K562 (cell line): Measurements from ENCODE around the gene PRELID3B. TPM values are rescaled to one million over a fixed set of nuclear protein-coding genes. Genes with fewer than 3 reads are reported as not detected.

Source experiments
- ATF3 ChIP-seq, 2 experiments: fragments of 450-650 bp in 1 of 2; sonication (generic) in 1 of 2; formaldehyde crosslinking in 1 of 2; IDR thresholded peaks in 1 of 2; conservative IDR thresholded peaks in 1 of 2; 2 replicates each; pipeline versions ENCODE4 v1.6.1 to v1.8.1; 2016 to 2023; ENCODE audit warnings: mild to moderate bottlenecking in 2 of 2, moderate library complexity in 2 of 2, inconsistent platforms in 1 of 2, missing genetic modification reagents in 1 of 2
- CBFA2T3 ChIP-seq: fragments of 450-650 bp; IDR thresholded peaks from 2 replicates; pipeline ENCODE4 v1.6.1; 2017
- HES1 ChIP-seq: fragments of 450-650 bp; IDR thresholded peaks from 2 replicates; pipeline ENCODE4 v1.6.1; 2016; ENCODE audit warnings: low read depth, mild to moderate bottlenecking, moderate library complexity
- MTF1 ChIP-seq: fragments of 250-450 bp; sonication (Bioruptor Pico); IDR thresholded peaks from 2 replicates; pipeline ENCODE4 v1.9.0; 2021; ENCODE audit warnings: moderate library complexity, mild to moderate bottlenecking, inconsistent platforms, borderline replicate concordance
- SIX5 ChIP-seq, 2 experiments: IDR thresholded peaks; 2 replicates each; pipeline ENCODE4 v1.6.1; 2011; ENCODE audit warnings: low read length in 2 of 2, borderline replicate concordance in 1 of 2, low read depth in 1 of 2, mild to moderate bottlenecking in 1 of 2, moderate library complexity in 1 of 2; ENCODE audit not compliant: insufficient read depth in 1 of 2
- ZNF12 ChIP-seq: sonication (generic); formaldehyde crosslinking; IDR thresholded peaks from 2 replicates; pipeline ENCODE4 v1.4.0; 2020; ENCODE audit warnings: mild to moderate bottlenecking, missing genetic modification reagents
- ZNF584 ChIP-seq: fragments of 200-800 bp; sonication (Bioruptor generic); IDR thresholded peaks from 2 replicates; pipeline ENCODE4 v1.6.1; 2016; ENCODE audit warnings: low read depth, mild to moderate bottlenecking, missing genetic modification characterization, missing compliant biosample characterization
- polyA plus RNA-seq, 8 experiments: library from polyadenylated mRNA; depleted of rRNA in 4 of 8; stranded (reverse) in 5 of 8; unstranded in 3 of 8; fragments of >200 nt; fragmentation: Nextera tagmentation in 2 of 8; fragmentation: Illumina TruSeq in 1 of 8; extraction: Ambion mirVana in 2 of 8; extraction: Trizol in 1 of 8; gene quantifications; 2 replicates each; pipeline versions ENCODE4 v1.2.1 to v1.2.3, GENCODE V29; 2011 to 2014; ENCODE audit warnings: inconsistent platforms in 1 of 8, missing spikeins in 1 of 8
- total RNA-seq, 7 experiments: library from RNA; depleted of rRNA in 6 of 7; stranded (reverse); fragments of >200 nt in 6 of 7; fragmentation: Illumina TruSeq in 2 of 7; extraction: Trizol in 2 of 7; gene quantifications; 2 replicates each; pipeline versions ENCODE4 v1.2.1 to v1.2.3, GENCODE V29; 2011 to 2021; ENCODE audit warnings: low replicate concordance in 1 of 7
- TF ChIP-seq, protein P1 (sequence below): sonication (generic); formaldehyde crosslinking; IDR thresholded peaks from 2 replicates; pipeline ENCODE4 v1.8.1; 2023; ENCODE audit warnings: missing genetic modification reagents, mild to moderate bottlenecking, borderline replicate concordance

Gene PRELID3B
- total and polyA plus RNA-seq, 9 of the 15 experiments (the other 6 are each of a cell fraction or from before 2014, with no cell fraction given), result 77.0 to 186 (median 101) TPM

DNA sequence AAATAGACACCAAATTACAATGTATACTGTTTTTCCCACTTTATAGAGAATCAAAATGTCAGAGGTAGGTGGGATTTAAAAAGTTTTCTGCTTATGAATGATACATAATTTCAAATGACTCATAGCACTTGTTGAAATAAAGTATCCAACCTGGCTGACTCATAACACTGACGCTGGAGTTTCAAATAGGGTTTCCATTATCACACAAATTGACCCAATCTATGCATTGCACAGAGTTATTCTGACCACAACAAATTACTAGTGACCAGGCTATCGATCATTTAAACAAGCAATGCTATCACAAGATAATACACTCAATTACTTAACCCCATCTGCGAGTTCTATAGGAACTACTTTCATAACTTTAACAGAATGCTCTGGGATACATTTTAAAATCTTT is 31.9 kb upstream of the PRELID3B start (continued):
- TF ChIP-seq ZNF584 (CRISPR knock-in tag) (no peak), ZNF12 (CRISPR knock-in tag) (no peak), CBFA2T3 (peak; percentile 68), MTF1 (CRISPR knock-in tag) (no peak), ATF3 (IDR thresholded peaks at IDR 0.05) (peak; percentile 62), ATF3 (CRISPR knock-in tag; conservative IDR thresholded peaks at IDR 0.05) (no peak), HES1 (no peak), SIX5 (IDR thresholded peaks at IDR 0.05; ENCODE audit: borderline replicate concordance in 1 of 2, insufficient read depth in 1 of 2, low read depth in 1 of 2, low read length in 2 of 2) (no peak)
- TF ChIP-seq, protein P1, sequence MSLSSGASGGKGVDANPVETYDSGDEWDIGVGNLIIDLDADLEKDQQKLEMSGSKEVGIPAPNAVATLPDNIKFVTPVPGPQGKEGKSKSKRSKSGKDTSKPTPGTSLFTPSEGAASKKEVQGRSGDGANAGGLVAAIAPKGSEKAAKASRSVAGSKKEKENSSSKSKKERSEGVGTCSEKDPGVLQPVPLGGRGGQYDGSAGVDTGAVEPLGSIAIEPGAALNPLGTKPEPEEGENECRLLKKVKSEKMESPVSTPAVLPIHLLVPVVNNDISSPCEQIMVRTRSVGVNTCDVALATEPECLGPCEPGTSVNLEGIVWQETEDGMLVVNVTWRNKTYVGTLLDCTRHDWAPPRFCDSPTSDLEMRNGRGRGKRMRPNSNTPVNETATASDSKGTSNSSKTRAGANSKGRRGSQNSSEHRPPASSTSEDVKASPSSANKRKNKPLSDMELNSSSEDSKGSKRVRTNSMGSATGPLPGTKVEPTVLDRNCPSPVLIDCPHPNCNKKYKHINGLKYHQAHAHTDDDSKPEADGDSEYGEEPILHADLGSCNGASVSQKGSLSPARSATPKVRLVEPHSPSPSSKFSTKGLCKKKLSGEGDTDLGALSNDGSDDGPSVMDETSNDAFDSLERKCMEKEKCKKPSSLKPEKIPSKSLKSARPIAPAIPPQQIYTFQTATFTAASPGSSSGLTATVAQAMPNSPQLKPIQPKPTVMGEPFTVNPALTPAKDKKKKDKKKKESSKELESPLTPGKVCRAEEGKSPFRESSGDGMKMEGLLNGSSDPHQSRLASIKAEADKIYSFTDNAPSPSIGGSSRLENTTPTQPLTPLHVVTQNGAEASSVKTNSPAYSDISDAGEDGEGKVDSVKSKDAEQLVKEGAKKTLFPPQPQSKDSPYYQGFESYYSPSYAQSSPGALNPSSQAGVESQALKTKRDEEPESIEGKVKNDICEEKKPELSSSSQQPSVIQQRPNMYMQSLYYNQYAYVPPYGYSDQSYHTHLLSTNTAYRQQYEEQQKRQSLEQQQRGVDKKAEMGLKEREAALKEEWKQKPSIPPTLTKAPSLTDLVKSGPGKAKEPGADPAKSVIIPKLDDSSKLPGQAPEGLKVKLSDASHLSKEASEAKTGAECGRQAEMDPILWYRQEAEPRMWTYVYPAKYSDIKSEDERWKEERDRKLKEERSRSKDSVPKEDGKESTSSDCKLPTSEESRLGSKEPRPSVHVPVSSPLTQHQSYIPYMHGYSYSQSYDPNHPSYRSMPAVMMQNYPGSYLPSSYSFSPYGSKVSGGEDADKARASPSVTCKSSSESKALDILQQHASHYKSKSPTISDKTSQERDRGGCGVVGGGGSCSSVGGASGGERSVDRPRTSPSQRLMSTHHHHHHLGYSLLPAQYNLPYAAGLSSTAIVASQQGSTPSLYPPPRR (CRISPR knock-in tag), result no peak
